ENCODE results near the gene MEA1. TPM values are rescaled to one million over a fixed set of nuclear protein-coding genes. Genes with fewer than 3 reads are reported as not detected.

Gene MEA1
- total RNA-seq, 1 donor from 2014 or later, result 54.2 TPM

DNA sequence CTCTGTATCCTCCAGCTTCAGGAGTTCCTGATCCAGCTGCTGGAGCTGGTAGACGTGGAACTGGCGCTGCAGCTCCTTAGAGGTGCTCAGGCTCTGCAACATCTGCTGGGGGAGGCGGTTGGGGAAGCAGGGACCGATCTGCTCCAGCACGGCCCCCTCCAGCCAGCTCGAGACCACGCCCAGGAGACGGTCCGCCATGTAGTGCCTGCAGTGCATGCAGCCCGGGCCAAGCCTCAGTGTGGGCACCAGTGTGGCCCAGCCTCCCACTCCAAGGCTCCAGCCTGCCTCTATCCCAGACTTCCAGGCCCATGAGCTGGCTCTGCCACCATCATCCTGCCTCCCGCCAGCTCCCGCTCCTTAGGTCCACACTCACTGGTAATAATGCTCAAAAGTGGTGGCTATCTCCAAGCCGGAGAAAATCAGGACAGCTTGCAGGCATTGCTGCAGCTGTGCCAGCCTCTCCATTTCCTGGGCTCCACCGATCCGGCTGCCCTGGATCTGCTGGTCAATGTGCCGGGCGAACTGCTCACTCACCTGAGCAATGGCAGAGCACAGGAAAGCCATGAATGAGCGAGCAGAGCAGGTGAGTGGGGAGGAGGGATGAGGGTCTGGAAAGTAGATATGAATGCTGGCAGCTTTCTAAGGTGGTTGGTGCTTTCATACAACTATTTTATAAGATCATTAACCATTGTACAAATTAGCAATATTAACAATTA lies 27.0 kb upstream of the MEA1 start:
- no peak for DNase-seq (ENCODE audit: low read depth)
- H3K4me1 ChIP-seq (ENCODE audit: insufficient read depth, low read length), result no peaks in the 10 kb centered on the region
- no peak overlapping the region for H3K27ac Mint-ChIP-seq (ENCODE audit: unreplicated experiment)
- no peaks in the 10 kb centered on the region for H3K27me3 ChIP-seq (ENCODE audit: insufficient read depth, low read length)
- H3K9ac ChIP-seq (ENCODE audit: low read length), result no peak overlapping the region
- H2AFZ ChIP-seq (ENCODE audit: low read depth, low read length), result no peak overlapping the region
- no peak overlapping the region for H3K27ac ChIP-seq (ENCODE audit: low read depth, low read length)
- H3K36me3 Mint-ChIP-seq (ENCODE audit: low read depth, unreplicated experiment), result peaks cover 38% of the 10 kb centered on the region
- H3K36me3 ChIP-seq (ENCODE audit: insufficient read depth, low read length), result peaks cover 4% of the 10 kb centered on the region
- no peak for TF ChIP-seq EZH2 (IDR thresholded peaks at IDR 0.05; ENCODE audit: insufficient read depth, low read length)
- TF ChIP-seq, protein P1, sequence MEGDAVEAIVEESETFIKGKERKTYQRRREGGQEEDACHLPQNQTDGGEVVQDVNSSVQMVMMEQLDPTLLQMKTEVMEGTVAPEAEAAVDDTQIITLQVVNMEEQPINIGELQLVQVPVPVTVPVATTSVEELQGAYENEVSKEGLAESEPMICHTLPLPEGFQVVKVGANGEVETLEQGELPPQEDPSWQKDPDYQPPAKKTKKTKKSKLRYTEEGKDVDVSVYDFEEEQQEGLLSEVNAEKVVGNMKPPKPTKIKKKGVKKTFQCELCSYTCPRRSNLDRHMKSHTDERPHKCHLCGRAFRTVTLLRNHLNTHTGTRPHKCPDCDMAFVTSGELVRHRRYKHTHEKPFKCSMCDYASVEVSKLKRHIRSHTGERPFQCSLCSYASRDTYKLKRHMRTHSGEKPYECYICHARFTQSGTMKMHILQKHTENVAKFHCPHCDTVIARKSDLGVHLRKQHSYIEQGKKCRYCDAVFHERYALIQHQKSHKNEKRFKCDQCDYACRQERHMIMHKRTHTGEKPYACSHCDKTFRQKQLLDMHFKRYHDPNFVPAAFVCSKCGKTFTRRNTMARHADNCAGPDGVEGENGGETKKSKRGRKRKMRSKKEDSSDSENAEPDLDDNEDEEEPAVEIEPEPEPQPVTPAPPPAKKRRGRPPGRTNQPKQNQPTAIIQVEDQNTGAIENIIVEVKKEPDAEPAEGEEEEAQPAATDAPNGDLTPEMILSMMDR (IDR thresholded peaks at IDR 0.05; ENCODE audit: insufficient read depth, low read depth, low read length), result no peak
- H3K4me2 ChIP-seq (ENCODE audit: low read length), result no peak overlapping the region
- no peak overlapping the region for H3K4me3 ChIP-seq (ENCODE audit: insufficient read depth, low read depth, low read length)
- no peaks in the 10 kb centered on the region for H3K4me1 Mint-ChIP-seq (ENCODE audit: low read depth, unreplicated experiment)
- no peak for FAIRE-seq
- no peaks in the 10 kb centered on the region for H3K79me2 ChIP-seq (ENCODE audit: insufficient read depth, low read length)
- H3K27me3 Mint-ChIP-seq (ENCODE audit: low read depth, unreplicated experiment), result no peaks in the 10 kb centered on the region
- H3K9me3 Mint-ChIP-seq (ENCODE audit: unreplicated experiment), result no peaks in the 10 kb centered on the region
- H3K4me3 Mint-ChIP-seq (ENCODE audit: unreplicated experiment), result no peak overlapping the region
- no peaks in the 10 kb centered on the region for H3K9me3 ChIP-seq (ENCODE audit: insufficient read depth, low read depth, low read length)
- H4K20me1 ChIP-seq (ENCODE audit: insufficient read depth, low read length), result peaks cover 7% of the 10 kb centered on the region

DNA sequence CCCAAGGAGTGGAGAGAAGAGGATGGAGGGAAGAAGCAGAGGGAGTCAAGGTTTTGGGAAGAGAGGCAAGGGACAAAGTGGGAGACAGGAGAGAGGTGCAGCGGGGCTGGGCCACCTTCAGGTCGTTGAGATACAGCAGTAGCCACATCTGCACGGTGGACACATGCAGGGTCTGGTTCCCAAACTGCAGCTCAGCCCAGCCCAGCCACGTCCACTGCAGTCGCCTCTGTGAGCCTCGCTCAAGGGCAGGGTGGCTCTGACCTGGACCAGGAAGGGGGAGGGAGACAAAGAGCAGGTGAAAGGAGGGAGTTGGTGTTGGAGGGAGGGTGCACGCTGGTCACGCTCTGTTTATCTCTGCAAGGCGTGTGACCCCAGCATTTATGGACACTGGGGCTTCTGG lies 25.0 kb upstream of the MEA1 start:
- no peaks in the 10 kb centered on the region for H3K9me3 ChIP-seq (ENCODE audit: insufficient read depth, low read depth, low read length)
- H2AFZ ChIP-seq (ENCODE audit: low read depth, low read length), result no peak overlapping the region
- no peak overlapping the region for H3K4me3 Mint-ChIP-seq (ENCODE audit: unreplicated experiment)
- no peak overlapping the region for H3K27ac Mint-ChIP-seq (ENCODE audit: unreplicated experiment)
- no peak for DNase-seq (ENCODE audit: low read depth)
- no peaks in the 10 kb centered on the region for H3K9me3 Mint-ChIP-seq (ENCODE audit: unreplicated experiment)
- H3K4me1 ChIP-seq (ENCODE audit: insufficient read depth, low read length), result no peaks in the 10 kb centered on the region
- peaks cover 33% of the 10 kb centered on the region for H3K36me3 Mint-ChIP-seq (ENCODE audit: low read depth, unreplicated experiment)
- no peak overlapping the region for H3K9ac ChIP-seq (ENCODE audit: low read length)
- no peak for FAIRE-seq
- no peak overlapping the region for H3K27ac ChIP-seq (ENCODE audit: low read depth, low read length)
- H3K27me3 ChIP-seq (ENCODE audit: insufficient read depth, low read length), result no peaks in the 10 kb centered on the region
- no peaks in the 10 kb centered on the region for H3K4me1 Mint-ChIP-seq (ENCODE audit: low read depth, unreplicated experiment)
- no peaks in the 10 kb centered on the region for H3K27me3 Mint-ChIP-seq (ENCODE audit: low read depth, unreplicated experiment)
- H4K20me1 ChIP-seq (ENCODE audit: insufficient read depth, low read length), result peaks cover 15% of the 10 kb centered on the region
- no peak overlapping the region for H3K4me2 ChIP-seq (ENCODE audit: low read length)
- H3K79me2 ChIP-seq (ENCODE audit: insufficient read depth, low read length), result no peaks in the 10 kb centered on the region
- no peak overlapping the region for H3K4me3 ChIP-seq (ENCODE audit: insufficient read depth, low read depth, low read length)
- peaks cover 9% of the 10 kb centered on the region for H3K36me3 ChIP-seq (ENCODE audit: insufficient read depth, low read length)
- TF ChIP-seq, protein P1 (IDR thresholded peaks at IDR 0.05; ENCODE audit: insufficient read depth, low read depth, low read length), result no peak
- TF ChIP-seq EZH2 (IDR thresholded peaks at IDR 0.05; ENCODE audit: insufficient read depth, low read length), result no peak

DNA sequence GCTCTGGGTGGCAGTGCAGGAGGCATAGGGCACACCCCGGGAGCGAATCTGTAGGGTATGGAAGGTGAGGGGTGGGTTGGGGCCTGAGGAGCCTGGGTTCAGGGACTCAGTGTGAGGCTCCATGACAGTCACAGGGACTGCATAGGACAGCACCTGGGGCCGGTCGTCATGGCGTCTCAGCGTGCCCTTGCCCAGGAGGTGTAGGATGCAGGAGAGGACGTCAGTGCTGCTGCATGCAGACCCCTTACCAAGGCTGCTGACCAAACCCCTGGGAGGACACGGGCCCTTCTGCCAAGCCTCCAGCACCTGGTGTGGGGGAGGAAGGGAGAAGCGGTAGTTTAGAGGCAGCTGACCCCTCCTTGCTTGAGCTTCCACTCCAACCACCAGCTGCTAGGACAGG lies 24.0 kb upstream of the MEA1 start:
- Histone ChIP-seq H3K4me1 (ENCODE audit: insufficient read depth, low read length) (no peaks in the 10 kb centered on the region), H3K27me3 (ENCODE audit: insufficient read depth, low read length) (no peaks in the 10 kb centered on the region), H3K9ac (ENCODE audit: low read length) (no peak overlapping the region), H4K20me1 (ENCODE audit: insufficient read depth, low read length) (peaks cover 15% of the 10 kb centered on the region), H2AFZ (ENCODE audit: low read depth, low read length) (no peak overlapping the region), H3K9me3 (ENCODE audit: insufficient read depth, low read depth, low read length) (no peaks in the 10 kb centered on the region), H3K4me2 (ENCODE audit: low read length) (no peak overlapping the region), H3K79me2 (ENCODE audit: insufficient read depth, low read length) (no peaks in the 10 kb centered on the region), H3K36me3 (ENCODE audit: insufficient read depth, low read length) (peaks cover 13% of the 10 kb centered on the region), H3K27ac (ENCODE audit: low read depth, low read length) (no peak overlapping the region), H3K4me3 (ENCODE audit: insufficient read depth, low read depth, low read length) (no peak overlapping the region)
- H3K27me3 Mint-ChIP-seq (ENCODE audit: low read depth, unreplicated experiment), result no peaks in the 10 kb centered on the region
- peaks cover 24% of the 10 kb centered on the region for H3K36me3 Mint-ChIP-seq (ENCODE audit: low read depth, unreplicated experiment)
- no peak for FAIRE-seq
- TF ChIP-seq EZH2 (IDR thresholded peaks at IDR 0.05; ENCODE audit: insufficient read depth, low read length), result no peak
- TF ChIP-seq, protein P1 (IDR thresholded peaks at IDR 0.05; ENCODE audit: insufficient read depth, low read depth, low read length), result no peak
- H3K4me1 Mint-ChIP-seq (ENCODE audit: low read depth, unreplicated experiment), result no peaks in the 10 kb centered on the region
- no peak for DNase-seq (ENCODE audit: low read depth)
- no peak overlapping the region for H3K4me3 Mint-ChIP-seq (ENCODE audit: unreplicated experiment)
- H3K27ac Mint-ChIP-seq (ENCODE audit: unreplicated experiment), result no peak overlapping the region
- H3K9me3 Mint-ChIP-seq (ENCODE audit: unreplicated experiment), result no peaks in the 10 kb centered on the region

All from astrocyte (in vitro differentiated cells and primary cell).